Kidney (tissue), 14 donors: ENCODE data around the gene LITAFD. TPM values are rescaled to one million over a fixed set of nuclear protein-coding genes. Genes with fewer than 3 reads are reported as not detected.
A peak's percentile ranks its signal among the peaks of the same experiment; 100 is the strongest.

Source experiments
- DNase-seq, 5 donors: peaks; one replicate each; pipeline ENCODE4 v3.0.0-alpha.2; 2013 to 2020
- FAIRE-seq: peaks from 2 replicates; lab custom pipeline; 2012; peaks lifted over from hg19 to GRCh38; lab: Jason Lieb, UNC
- H3K27ac ChIP-seq, 2 donors: one replicate each; pipeline ENCODE4 v1.7.0; 2013; ENCODE audit warnings: low read depth in 2 of 2, low read length in 2 of 2, inconsistent platforms in 1 of 2
- H3K27me3 ChIP-seq: one replicate; pipeline ENCODE4 v1.7.1; 2013; ENCODE audit warnings: low read length, inconsistent platforms; ENCODE audit not compliant: control insufficient read depth, insufficient read depth
- H3K36me3 ChIP-seq, 3 donors: one replicate each; pipeline versions ENCODE4 v1.7.0 to v1.7.1; 2013; ENCODE audit warnings: low read length in 3 of 3, control low read depth in 1 of 3, inconsistent platforms in 1 of 3; ENCODE audit not compliant: insufficient read depth in 3 of 3, control insufficient read depth in 2 of 3
- H3K4me1 ChIP-seq, 3 donors: one replicate each; pipeline versions ENCODE4 v1.7.0 to v1.7.1; 2013; ENCODE audit warnings: low read length in 3 of 3, inconsistent platforms in 1 of 3, low read depth in 1 of 3; ENCODE audit not compliant: control insufficient read depth in 2 of 3, insufficient read depth in 2 of 3
- H3K4me3 ChIP-seq, 3 donors: one replicate each; pipeline versions ENCODE4 v1.7.0 to v1.8.1; 2013; ENCODE audit warnings: low read length in 3 of 3, control low read depth in 1 of 3, inconsistent platforms in 1 of 3
- H3K9ac ChIP-seq, 3 donors: one replicate each; pipeline versions ENCODE4 v1.7.0 to v1.7.1; 2013; ENCODE audit warnings: low read length in 3 of 3, control low read depth in 1 of 3, inconsistent platforms in 1 of 3
- H3K9me3 ChIP-seq, 3 donors: one replicate each; pipeline versions ENCODE4 v1.7.0 to v1.7.1; 2013; ENCODE audit warnings: low read length in 3 of 3, control low read depth in 1 of 3, inconsistent platforms in 1 of 3; ENCODE audit not compliant: control insufficient read depth in 2 of 3, insufficient read depth in 1 of 3
- CTCF ChIP-seq: IDR thresholded peaks from 3 replicates; pipeline ENCODE4 v1.5.1; 2012; ENCODE audit warnings: mild to moderate bottlenecking, moderate library complexity, borderline replicate concordance; ENCODE audit not compliant: insufficient read depth; ENCODE audit errors: extremely low read depth
- intact Hi-C: fragments of 100-400 bp; cut with DNase I; formaldehyde crosslinking; loops from one replicate; pipeline ENCODE4 v1.11.1; 2022
- polyA plus RNA-seq: library from polyadenylated mRNA; stranded (reverse); fragments of 350-450 nt; fragmentation: Illumina TruSeq; extraction: RNeasy Lipid Tissue Mini Kit (QIAGEN cat#74804); gene quantifications from one replicate; pipeline ENCODE4 v1.2.3, GENCODE V29; 2014; ENCODE audit warnings: low read depth, low replicate concordance; ENCODE audit not compliant: insufficient read depth
- total RNA-seq: library from RNA; stranded (reverse); fragmentation: NEBNext Ultra II Directional; extraction: Animal tissue kit (Norgen Biotek cat#: 25700); gene quantifications from one replicate; pipeline ENCODE4 v1.2.1, GENCODE V29; 2021
- donor health status: control.
- donor health status: control.
- donor health status: control.
- donor health status: control.
- donor health status: control.
- donor health status: DM: yes; HTN: yes; CAD: no.
- donor health status: Normal renal cell carcinoma (clear cell type).

LITAFD gene
- total and polyA plus RNA-seq, 2 donors from 2014 or later, result not detected

GRCh38 chr16:8849411-8850011 is 32.6 kb upstream of the LITAFD start:
- no peak for FAIRE-seq
- no peaks in the 10 kb centered on the region for H3K9me3 ChIP-seq
- no peak overlapping the region for H3K9ac ChIP-seq
- TF ChIP-seq CTCF, result no peak
- peak in 2 of 5 donors; percentile 28 to 58 for DNase-seq
- H3K4me1 ChIP-seq, result peaks cover 0 to 9% (median 5%) of the 10 kb centered on the region in 3 donors
- intact Hi-C loops, result no loop called here
- H3K27me3 ChIP-seq, result no peaks in the 10 kb centered on the region
- H3K36me3 ChIP-seq, result peaks cover 4 to 17% (median 13%) of the 10 kb centered on the region in 3 donors
- no peak overlapping the region for H3K4me3 ChIP-seq
- no peak overlapping the region for H3K27ac ChIP-seq

GRCh38 chr16:8850279-8850885 is 31.8 kb upstream of the LITAFD start:
- Histone ChIP-seq H3K27me3 (no peaks in the 10 kb centered on the region), H3K4me3 (no peak overlapping the region), H3K27ac (peak overlapping the region; percentile 11 to 23), H3K9ac (peak overlapping the region in 1 of 3 donors; percentile 19), H3K36me3 (peaks cover 4 to 24% (median 18%) of the 10 kb centered on the region in 3 donors), H3K9me3 (no peaks in the 10 kb centered on the region), H3K4me1 (peaks cover 0 to 9% (median 5%) of the 10 kb centered on the region in 3 donors)
- DNase-seq (peak in 1 of 5 donors; percentile 79), FAIRE-seq (no peak)
- TF ChIP-seq CTCF, result no peak
- intact Hi-C loops, result no loop called here

- Histone ChIP-seq H3K9ac (no peak overlapping the region), H3K9me3 (no peaks in the 10 kb centered on the region), H3K4me3 (no peak overlapping the region), H3K4me1 (peaks cover 0 to 9% (median 5%) of the 10 kb centered on the region in 3 donors), H3K27ac (no peak overlapping the region), H3K36me3 (peaks cover 4 to 24% (median 18%) of the 10 kb centered on the region in 3 donors), H3K27me3 (no peaks in the 10 kb centered on the region)
- DNase-seq (no peak), FAIRE-seq (no peak)
- no peak for TF ChIP-seq CTCF
- intact Hi-C loops, result no loop called here
Observed at GRCh38 chr16:8851761-8852403, 30.3 kb upstream of the LITAFD start.
